Naive thymus-derived CD8-positive, alpha-beta T cell (primary cell): ENCODE measurements around the gene KRIT1. TPM values are rescaled to one million over a fixed set of nuclear protein-coding genes. Genes with fewer than 3 reads are reported as not detected.
"Not testable (repeated sequence)": the region's sequence is repeated elsewhere in the genome, so short reads cannot be mapped to it uniquely, and the experiment has no call there.

ENCODE experiments used
- ATAC-seq, 2 donors: fragments of 150-1000 bp; cut with Tn5 transposase in 1 of 2; sonication (Bioruptor Pico), chemical (Tn5 transposase) in 1 of 2; 1 replicate in 1 of 2; 2 replicates in 1 of 2; pipeline ENCODE4 v1.10.0; 2021; ENCODE audit warnings: mild to moderate bottlenecking in 2 of 2, moderate library complexity in 2 of 2
- POLR2A ChIA-PET: fragments of 350-600 bp; sonication (Branson Sonifier 250); formaldehyde crosslinking; loops from one replicate; lab custom pipeline; 2021; ENCODE audit warnings: antibody characterized with exemption; lab: Charles Lee
- DNase-seq, 10 donors: peaks; one replicate each; pipeline versions ENCODE4 v3.0.0 to v3.0.0-alpha.2; 2020 to 2022
- H3K27ac Mint-ChIP-seq, 10 donors: one replicate each; pipeline ENCODE4 v1.8.0; 2020 to 2022; ENCODE audit warnings: mild to moderate bottlenecking in 10 of 10, mixed read lengths in 10 of 10, moderate library complexity in 4 of 10, inconsistent platforms in 1 of 10
- H3K27me3 Mint-ChIP-seq, 5 donors: one replicate each; pipeline ENCODE4 v1.8.0; 2021 to 2022; ENCODE audit warnings: mixed read lengths in 5 of 5
- H3K36me3 Mint-ChIP-seq, 3 donors: one replicate each; pipeline ENCODE4 v1.8.0; 2020 to 2022; ENCODE audit warnings: mixed read lengths in 3 of 3, mild to moderate bottlenecking in 2 of 3, inconsistent platforms in 1 of 3
- H3K4me1 Mint-ChIP-seq, 4 donors: one replicate each; pipeline ENCODE4 v1.8.0; 2021 to 2022; ENCODE audit warnings: mixed read lengths in 4 of 4
- H3K4me3 Mint-ChIP-seq, 10 donors: one replicate each; pipeline ENCODE4 v1.8.0; 2020 to 2022; ENCODE audit warnings: mild to moderate bottlenecking in 10 of 10, mixed read lengths in 10 of 10, moderate library complexity in 6 of 10, inconsistent platforms in 1 of 10
- H3K9me3 Mint-ChIP-seq, 9 donors: one replicate each; pipeline ENCODE4 v1.8.0; 2020 to 2022; ENCODE audit warnings: mixed read lengths in 9 of 9, mild to moderate bottlenecking in 3 of 9, inconsistent platforms in 1 of 9, moderate library complexity in 1 of 9
- polyA plus RNA-seq, 3 donors: library from polyadenylated mRNA; unstranded; fragments of 300-500 nt; fragmentation: Illumina TruSeq; gene quantifications; one replicate each; pipeline ENCODE4 v1.2.3, GENCODE V29; 2021
- total RNA-seq, 8 experiments: library from RNA in 2 of 8; stranded (reverse) in 2 of 8; gene quantifications; one replicate each; pipeline ENCODE4 v1.2.3 and lab custom pipeline; 2021 to 2026

KRIT1 gene
- total and polyA plus RNA-seq, 5 experiments from 2014 or later: 11.2 to 67.8 (median 20.1) TPM

DNA sequence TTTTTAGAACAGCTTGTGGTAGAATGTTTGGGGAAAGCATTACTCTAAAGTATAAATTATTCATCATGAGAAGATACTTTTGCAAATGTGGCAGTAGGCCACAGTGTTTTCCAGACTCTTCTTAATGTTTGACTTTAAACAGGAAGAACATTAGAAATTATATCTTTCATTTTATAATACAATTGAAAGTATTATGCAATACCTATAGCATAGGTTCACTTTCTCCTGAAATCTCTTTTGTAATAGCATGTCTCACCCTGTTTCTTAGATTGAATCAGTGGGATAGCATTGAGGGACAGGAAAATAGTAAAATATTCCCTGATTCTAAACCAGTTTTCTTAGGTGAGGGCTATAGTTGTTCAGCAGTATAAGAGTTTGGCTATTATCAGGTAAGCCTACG, 23.2 kb upstream of the KRIT1 start:
- Mint-ChIP-seq H3K9me3 (peaks cover 0 to 3% (median 0%) of the 10 kb centered on the region in 9 donors), H3K27ac (no peak overlapping the region), H3K4me1 (peaks cover 4 to 7% (median 5%) of the 10 kb centered on the region in 4 donors), H3K4me3 (no peak overlapping the region), H3K36me3 (peaks cover under 1 to 8% (median 3%) of the 10 kb centered on the region in 3 donors), H3K27me3 (no peaks in the 10 kb centered on the region)
- POLR2A ChIA-PET: no interaction called here
- ATAC-seq (no peak), DNase-seq (no peak)

GRCh38 chr7:92266415-92267241, 20.9 kb upstream of the KRIT1 start:
- POLR2A ChIA-PET: no interaction called here

GRCh38 chr7:92260248-92260781, 14.6 kb upstream of the KRIT1 start:
- no peak for DNase-seq
- no peak overlapping the region for H3K4me3 Mint-ChIP-seq
- no peaks in the 10 kb centered on the region for H3K27me3 Mint-ChIP-seq
- POLR2A ChIA-PET: no interaction called here
- peaks cover 13 to 33% (median 19%) of the 10 kb centered on the region in 3 donors for H3K36me3 Mint-ChIP-seq
- ATAC-seq: no peak
- peaks cover 16 to 23% (median 21%) of the 10 kb centered on the region in 4 donors for H3K4me1 Mint-ChIP-seq
- peaks cover 0 to 8% (median 0%) of the 10 kb centered on the region in 9 donors for H3K9me3 Mint-ChIP-seq
- peak overlapping the region in 2 of 10 donors; percentile 10 to 11 for H3K27ac Mint-ChIP-seq

More at GRCh38 chr7:92266415-92267241, 20.9 kb upstream of the KRIT1 start:
- no peak for ATAC-seq
- Mint-ChIP-seq H3K4me1 (peaks cover 0 to 4% (median 3%) of the 10 kb centered on the region in 4 donors), H3K36me3 (peaks cover 4 to 14% (median 9%) of the 10 kb centered on the region in 3 donors), H3K9me3 (peaks cover 0 to 8% (median 0%) of the 10 kb centered on the region in 9 donors), H3K27ac (no peak overlapping the region), H3K27me3 (no peaks in the 10 kb centered on the region), H3K4me3 (no peak overlapping the region)
- DNase-seq: no peak

DNA sequence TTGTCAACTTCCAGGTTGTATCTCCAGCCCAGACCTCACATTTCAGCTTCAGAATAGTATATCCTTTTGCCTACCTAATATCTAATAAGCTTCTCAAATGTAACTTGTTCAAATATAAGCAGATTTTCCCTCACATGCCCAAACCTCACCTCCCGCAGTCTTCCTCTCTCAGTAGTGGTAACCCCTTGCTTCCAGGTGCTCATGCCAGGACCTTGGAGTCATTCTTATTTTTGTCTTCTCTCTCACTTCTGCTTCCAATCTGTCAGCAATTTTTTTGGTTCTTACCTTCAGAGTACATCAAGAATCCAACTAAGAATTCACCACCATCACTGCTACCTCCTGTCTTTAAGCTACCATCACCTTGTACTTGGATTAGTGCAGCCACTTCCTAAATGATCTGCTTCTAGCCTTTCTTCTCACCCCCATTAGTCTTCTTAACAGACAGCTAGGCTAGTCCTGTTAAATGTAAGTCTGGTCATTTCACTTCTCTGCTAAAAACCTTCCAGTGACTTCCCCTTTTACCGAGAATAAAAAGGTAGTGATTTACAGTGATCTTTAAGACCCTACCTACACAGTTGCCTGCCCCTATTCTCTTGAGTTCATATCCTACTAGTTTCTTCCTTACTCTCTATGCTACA, 14.0 kb upstream of the KRIT1 start:
- Mint-ChIP-seq H3K4me1 (peaks cover 21 to 28% (median 24%) of the 10 kb centered on the region in 4 donors), H3K9me3 (peaks cover 0 to 13% (median 3%) of the 10 kb centered on the region in 9 donors), H3K36me3 (peaks cover 18 to 37% (median 22%) of the 10 kb centered on the region in 3 donors), H3K27ac (peak overlapping the region in 3 of 10 donors; percentile 10 to 30 (median 11)), H3K4me3 (peak overlapping the region in 1 of 10 donors; percentile 43), H3K27me3 (no peaks in the 10 kb centered on the region)
- POLR2A ChIA-PET: no interaction called here
- ATAC-seq (no peak), DNase-seq (no peak)

GRCh38 chr7:92259062-92259461, 13.3 kb upstream of the KRIT1 start:
- Mint-ChIP-seq H3K9me3 (peaks cover 0 to 13% (median 3%) of the 10 kb centered on the region in 9 donors), H3K27me3 (no peaks in the 10 kb centered on the region), H3K4me3 (no peak overlapping the region), H3K4me1 (peaks cover 21 to 29% (median 24%) of the 10 kb centered on the region in 4 donors), H3K27ac (no peak overlapping the region), H3K36me3 (peaks cover 18 to 37% (median 21%) of the 10 kb centered on the region in 3 donors)
- ATAC-seq (no peak), DNase-seq (no peak)
- POLR2A ChIA-PET: no interaction called here

GRCh38 chr7:92255308-92255707, 9.6 kb upstream of the KRIT1 start:
- Mint-ChIP-seq H3K27ac (no peak overlapping the region), H3K36me3 (peaks cover 14 to 26% (median 22%) of the 10 kb centered on the region in 3 donors), H3K4me1 (peaks cover 27 to 46% (median 40%) of the 10 kb centered on the region in 4 donors), H3K9me3 (peaks cover 0 to 5% (median 3%) of the 10 kb centered on the region in 9 donors), H3K27me3 (no peaks in the 10 kb centered on the region), H3K4me3 (no peak overlapping the region)
- DNase-seq (no peak), ATAC-seq (no peak)
- POLR2A ChIA-PET: no interaction called here

DNA sequence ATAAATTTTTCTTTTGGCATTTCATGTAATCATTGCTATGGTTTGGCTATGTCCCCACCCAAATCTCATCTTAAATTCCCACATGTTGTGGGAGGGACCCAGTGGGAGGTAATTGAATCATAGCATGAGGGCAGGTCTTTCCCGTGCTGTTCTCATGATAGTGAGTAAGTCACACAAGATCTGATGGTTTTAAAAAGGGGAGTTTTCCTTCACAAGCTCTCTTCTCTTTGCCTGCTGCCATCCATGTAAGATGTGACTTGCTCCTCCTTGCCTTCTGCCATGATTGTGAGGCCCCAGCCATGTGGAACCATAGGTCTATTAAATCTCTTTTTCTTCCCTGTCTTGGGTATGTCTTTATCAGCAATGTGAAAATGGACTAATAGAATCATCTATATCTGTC, 9.1 kb upstream of the KRIT1 start:
- H3K9me3 Mint-ChIP-seq, ATAC-seq, H3K27ac Mint-ChIP-seq, POLR2A ChIA-PET, H3K27me3 Mint-ChIP-seq, DNase-seq: not testable (repeated sequence)
- H3K4me3 Mint-ChIP-seq: peak overlapping the region in 1 of 10 donors; percentile 16
- H3K36me3 Mint-ChIP-seq: peaks cover 9 to 21% (median 20%) of the 10 kb centered on the region in 3 donors
- H3K4me1 Mint-ChIP-seq: peaks cover 22 to 41% (median 35%) of the 10 kb centered on the region in 4 donors

GRCh38 chr7:92253251-92253650, 7.5 kb upstream of the KRIT1 start:
- Mint-ChIP-seq H3K27ac (no peak overlapping the region), H3K9me3 (peaks cover 0 to 5% (median 3%) of the 10 kb centered on the region in 9 donors), H3K36me3 (peaks cover 5 to 20% (median 18%) of the 10 kb centered on the region in 3 donors), H3K27me3 (no peaks in the 10 kb centered on the region), H3K4me3 (no peak overlapping the region), H3K4me1 (peaks cover 19 to 42% (median 34%) of the 10 kb centered on the region in 4 donors)
- no peak for ATAC-seq
- POLR2A ChIA-PET: interaction anchor here (0.6 kb wide), 1 partner anchor 8 kb away, joined by 8 read pairs; no protein-coding TSS in a partner anchor
- DNase-seq: no peak

DNA sequence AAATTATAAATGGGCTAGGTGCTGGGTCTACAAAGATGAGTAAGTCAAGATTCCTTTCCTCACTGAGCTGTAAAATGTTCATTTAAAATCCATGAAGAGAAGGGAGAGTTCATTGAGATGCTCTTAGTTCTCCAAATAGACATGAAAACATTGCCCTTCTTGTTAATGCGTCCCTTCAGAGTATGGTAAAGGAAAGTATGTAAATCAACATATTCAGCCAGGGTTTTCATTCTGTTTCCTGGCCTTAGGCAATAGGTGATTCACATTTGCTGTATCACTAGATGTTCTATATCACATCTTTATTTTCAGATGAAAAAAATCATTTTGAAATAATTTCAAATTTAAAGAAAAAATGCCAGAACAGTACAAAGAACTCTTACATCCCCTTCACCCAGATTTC, 5.5 kb upstream of the KRIT1 start:
- peaks cover 5 to 20% (median 14%) of the 10 kb centered on the region in 3 donors for H3K36me3 Mint-ChIP-seq
- peaks cover 26 to 55% (median 49%) of the 10 kb centered on the region in 4 donors for H3K4me1 Mint-ChIP-seq
- H3K27me3 Mint-ChIP-seq: no peaks in the 10 kb centered on the region
- no peak overlapping the region for H3K4me3 Mint-ChIP-seq
- POLR2A ChIA-PET: no interaction called here
- no peak for DNase-seq
- peaks cover 0 to 5% (median 3%) of the 10 kb centered on the region in 9 donors for H3K9me3 Mint-ChIP-seq
- peak overlapping the region in 2 of 10 donors; percentile 38 to 71 for H3K27ac Mint-ChIP-seq
- ATAC-seq: no peak

GRCh38 chr7:92250603-92251002, 4.9 kb upstream of the KRIT1 start:
- H3K4me1 Mint-ChIP-seq: peaks cover 24 to 57% (median 49%) of the 10 kb centered on the region in 4 donors
- H3K36me3 Mint-ChIP-seq: peaks cover 5 to 22% (median 15%) of the 10 kb centered on the region in 3 donors
- H3K27me3 Mint-ChIP-seq: no peaks in the 10 kb centered on the region
- no peak overlapping the region for H3K27ac Mint-ChIP-seq
- peaks cover 0 to 5% (median 3%) of the 10 kb centered on the region in 9 donors for H3K9me3 Mint-ChIP-seq
- no peak overlapping the region for H3K4me3 Mint-ChIP-seq
- POLR2A ChIA-PET: no interaction called here
- ATAC-seq (no peak), DNase-seq (no peak)

DNA sequence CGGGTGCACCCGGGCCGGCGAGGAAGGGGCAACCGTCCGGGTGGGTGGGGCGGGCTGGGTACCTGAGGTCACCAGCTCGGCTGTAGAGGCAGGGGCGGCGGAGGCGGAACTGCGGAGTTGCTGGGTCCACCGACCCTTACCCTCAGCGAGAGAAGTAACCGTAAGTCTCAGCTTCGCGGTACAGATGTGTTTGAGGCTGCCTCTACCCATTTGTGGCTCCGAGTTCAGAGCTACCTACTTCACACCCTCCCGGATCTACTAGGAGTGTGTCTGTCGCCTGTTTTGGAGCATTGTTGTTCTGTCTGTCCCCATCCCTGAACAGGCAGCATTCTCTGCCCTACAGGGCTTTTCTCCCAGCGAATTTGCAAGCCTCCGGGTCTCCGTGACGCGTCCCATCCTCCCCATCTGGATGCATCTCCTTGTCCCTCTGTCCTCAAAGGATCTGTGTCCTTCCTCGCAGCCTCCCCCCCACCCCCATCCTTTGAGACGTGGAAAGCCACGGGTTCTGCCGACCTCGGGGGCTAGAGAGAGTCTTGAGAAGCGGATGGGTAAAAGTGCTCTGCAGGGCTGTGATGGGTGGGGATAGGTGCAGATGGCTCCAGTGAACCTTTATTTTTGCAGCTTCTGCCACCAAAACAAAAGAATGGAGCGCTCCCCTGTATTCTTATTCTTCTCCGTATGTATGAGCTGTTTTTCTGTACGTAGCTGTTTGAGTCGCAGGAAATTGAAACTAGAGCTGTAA, 817 bp upstream of the KRIT1 start:
- Mint-ChIP-seq H3K27me3 (no peaks in the 10 kb centered on the region), H3K36me3 (peaks cover 0 to 17% (median 6%) of the 10 kb centered on the region in 3 donors), H3K27ac (peak overlapping the region; percentile 63 to 99 (median 93)), H3K4me3 (peak overlapping the region; percentile 87 to 99 (median 94)), H3K4me1 (peaks cover 23 to 66% (median 49%) of the 10 kb centered on the region in 4 donors), H3K9me3 (no peaks in the 10 kb centered on the region)
- peak; percentile 1 to 65 (median 25) for DNase-seq
- peak; percentile 50 to 59 for ATAC-seq
- POLR2A ChIA-PET: interaction anchor here (0.9 to 3.5 kb wide), 7 partner anchors 67 to 871 kb away, joined by 3 to 27 read pairs (median 6); partner anchors contain the start of genes AKAP9, CYP51A1, GATAD1 and LRRD1
